T-helper 2 cell treated with Interferon-gamma antibody and Interleukin-4, amounts not matched to agents 5 μg/mL and 100 μg/mL, for 36 hours (primary cell): ENCODE measurements around the gene LINS1.

Experiments used
- DNase-seq: peaks from one replicate; pipeline ENCODE4 v3.0.0; 2021; ENCODE audit warnings: low spot score
- H3K27ac Mint-ChIP-seq: one replicate; pipeline ENCODE4 v1.8.0; 2021; ENCODE audit warnings: mild to moderate bottlenecking, mixed read lengths
- H3K27me3 Mint-ChIP-seq: one replicate; pipeline ENCODE4 v1.8.0; 2021; ENCODE audit warnings: low read depth, mixed read lengths
- H3K36me3 Mint-ChIP-seq: one replicate; pipeline ENCODE4 v1.8.0; 2021; ENCODE audit warnings: low read depth, mixed read lengths
- H3K4me1 Mint-ChIP-seq: one replicate; pipeline ENCODE4 v1.8.0; 2021; ENCODE audit warnings: low read depth, mixed read lengths
- H3K4me3 Mint-ChIP-seq: one replicate; pipeline ENCODE4 v1.8.0; 2022; ENCODE audit warnings: mild to moderate bottlenecking, moderate library complexity, mixed read lengths
- H3K9me3 Mint-ChIP-seq: one replicate; pipeline ENCODE4 v1.8.0; 2021; ENCODE audit warnings: mixed read lengths

Gene LINS1

DNA sequence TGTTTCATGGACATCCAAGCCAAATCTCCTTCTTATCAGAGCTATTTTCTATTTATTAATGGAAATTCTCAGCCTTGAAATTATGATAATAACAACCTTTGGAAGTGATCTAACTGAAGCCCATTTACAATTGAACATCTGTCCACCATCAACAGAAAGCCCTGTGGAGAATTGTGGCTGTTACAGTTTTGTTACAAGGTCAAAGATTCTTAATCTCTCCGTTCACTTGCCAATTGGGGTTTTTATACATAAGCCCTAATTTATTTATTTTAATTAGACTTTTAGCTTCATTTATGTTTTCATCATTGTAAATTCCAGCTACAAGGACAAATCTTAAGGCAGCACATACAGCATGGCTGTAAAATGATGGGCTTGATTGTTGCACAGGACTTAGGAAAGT lies 76.5 kb downstream of the LINS1 start:
- no peaks in the 10 kb centered on the region for H3K36me3 Mint-ChIP-seq
- H3K4me1 Mint-ChIP-seq: peaks cover 10% of the 10 kb centered on the region
- no peak overlapping the region for H3K4me3 Mint-ChIP-seq
- H3K9me3 Mint-ChIP-seq: peaks cover 9% of the 10 kb centered on the region
- no peak for DNase-seq
- no peak overlapping the region for H3K27ac Mint-ChIP-seq
- no peaks in the 10 kb centered on the region for H3K27me3 Mint-ChIP-seq

DNA sequence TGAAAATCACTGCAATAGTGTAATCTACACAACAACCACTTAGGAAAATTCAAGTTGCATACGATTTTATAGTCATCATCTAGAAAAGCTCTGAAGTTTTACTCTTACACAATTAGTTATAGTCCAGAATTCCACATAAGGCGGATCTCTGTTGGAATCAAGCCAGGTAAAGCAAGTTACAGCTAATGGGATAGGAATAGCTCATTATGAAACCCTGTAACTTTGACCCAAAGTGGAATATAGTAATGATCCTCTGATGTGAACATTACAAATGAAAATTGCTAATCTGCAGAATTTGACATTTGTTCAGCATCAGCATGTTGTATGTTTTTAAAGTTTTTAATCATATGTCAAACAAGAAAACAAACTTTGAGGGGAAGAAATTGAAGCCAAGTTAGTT lies 77.7 kb downstream of the LINS1 start:
- Mint-ChIP-seq H3K27me3 (no peaks in the 10 kb centered on the region), H3K36me3 (no peaks in the 10 kb centered on the region), H3K27ac (no peak overlapping the region), H3K4me1 (peaks cover 19% of the 10 kb centered on the region), H3K4me3 (no peak overlapping the region), H3K9me3 (peaks cover 9% of the 10 kb centered on the region)
- no peak for DNase-seq

DNA sequence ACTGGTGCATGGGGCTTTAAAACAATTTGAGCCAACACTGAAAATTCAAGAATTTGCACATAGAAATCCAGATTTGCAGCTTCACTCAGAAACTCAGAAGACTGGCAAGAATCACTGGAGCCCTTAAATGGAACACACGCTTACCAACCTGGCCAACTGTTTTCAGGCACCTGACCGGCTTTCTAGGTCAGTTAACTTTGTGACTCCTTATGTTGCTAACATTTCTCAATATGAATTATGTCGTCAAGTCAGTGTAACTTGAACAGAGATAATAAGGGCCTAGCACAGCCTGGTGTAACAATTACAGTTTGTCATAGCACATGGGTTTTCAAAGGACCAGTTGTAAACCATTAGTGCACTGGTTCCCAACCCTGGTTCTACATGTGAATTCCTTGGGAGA lies 80.1 kb downstream of the LINS1 start:
- no peaks in the 10 kb centered on the region for H3K27me3 Mint-ChIP-seq
- no peak for DNase-seq
- H3K36me3 Mint-ChIP-seq: no peaks in the 10 kb centered on the region
- H3K4me3 Mint-ChIP-seq: no peak overlapping the region
- H3K9me3 Mint-ChIP-seq: peaks cover 9% of the 10 kb centered on the region
- peaks cover 19% of the 10 kb centered on the region for H3K4me1 Mint-ChIP-seq
- no peak overlapping the region for H3K27ac Mint-ChIP-seq

DNA sequence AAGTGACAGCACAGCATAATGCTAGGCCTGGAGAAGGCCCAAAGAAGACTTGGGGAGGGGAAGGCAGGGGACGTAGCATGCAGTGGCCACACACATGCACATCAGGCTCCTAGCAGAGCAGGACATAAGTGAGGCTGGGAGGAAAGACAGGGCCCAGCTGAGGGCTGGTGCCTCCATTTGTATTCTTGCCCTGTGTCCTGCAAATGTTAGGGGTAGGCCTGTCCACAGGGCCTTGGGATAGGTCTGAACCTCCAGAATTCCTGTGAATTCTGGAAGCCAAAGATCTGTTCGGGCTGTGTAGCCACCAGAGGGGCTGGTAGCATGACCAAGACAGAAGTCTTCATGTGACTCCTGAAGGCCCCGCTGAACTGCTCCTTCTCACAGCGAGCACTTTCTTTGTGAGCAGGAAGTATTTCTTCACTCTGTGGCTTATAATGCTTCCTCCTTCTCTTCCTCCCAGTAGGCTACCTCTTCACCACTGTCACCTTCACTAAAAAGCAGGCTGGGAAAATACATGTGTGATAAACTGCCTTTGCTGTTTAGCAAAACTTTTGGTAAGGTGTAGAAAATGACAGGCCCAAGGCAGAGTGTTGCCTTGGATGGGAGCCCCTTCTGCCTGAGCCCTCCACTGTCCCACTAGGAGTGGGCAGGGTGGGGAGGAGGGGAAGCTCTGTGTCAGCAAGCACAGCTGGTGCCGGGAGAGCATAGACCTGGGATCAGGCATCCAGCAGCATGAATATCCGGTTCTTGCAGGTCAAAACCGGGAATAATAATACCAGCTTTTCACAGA lies 81.7 kb downstream of the LINS1 start:
- DNase-seq: no peak
- H3K27ac Mint-ChIP-seq: no peak overlapping the region

DNA sequence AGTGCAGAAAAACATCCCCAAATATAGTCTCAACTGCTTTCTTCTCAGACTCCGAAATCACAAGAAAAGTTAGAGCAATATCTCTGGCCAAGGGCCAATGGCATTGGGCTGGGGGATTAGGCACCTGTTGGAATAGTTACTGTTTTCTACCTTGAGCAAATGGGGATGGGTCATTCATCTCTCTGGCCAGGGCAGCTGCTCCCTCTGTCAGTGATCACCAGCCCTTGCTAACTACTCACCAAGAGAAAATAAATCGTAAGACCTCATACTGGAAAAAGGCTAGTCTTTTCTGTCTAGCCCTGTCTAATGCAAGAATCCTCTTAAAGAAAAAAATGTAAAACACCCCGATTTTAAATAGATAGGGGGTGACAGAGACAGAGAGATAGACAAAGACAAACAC lies 84.1 kb downstream of the LINS1 start:
- Mint-ChIP-seq H3K27me3 (peaks cover 2% of the 10 kb centered on the region), H3K36me3 (no peaks in the 10 kb centered on the region), H3K4me3 (no peak overlapping the region), H3K27ac (no peak overlapping the region), H3K4me1 (peaks cover 19% of the 10 kb centered on the region), H3K9me3 (peaks cover 4% of the 10 kb centered on the region)
- no peak for DNase-seq

More for the DNA sequence above, 81.7 kb downstream of the LINS1 start:
- H3K4me1 Mint-ChIP-seq: peaks cover 19% of the 10 kb centered on the region
- H3K36me3 Mint-ChIP-seq: no peaks in the 10 kb centered on the region
- peak overlapping the region; percentile 54 for H3K4me3 Mint-ChIP-seq
- H3K27me3 Mint-ChIP-seq: no peaks in the 10 kb centered on the region
- H3K9me3 Mint-ChIP-seq: peaks cover 9% of the 10 kb centered on the region
